Vagina (tissue), 2 donors: ENCODE data around the gene PDRG1.

Experiments used
- CTCF ChIP-seq, 3 experiments: fragments of 450-650 bp in 2 of 3; fragments of 200-600 bp in 1 of 3; sonication (generic) in 1 of 3; IDR thresholded peaks; one replicate each; pipeline ENCODE4 v1.5.1; 2017 to 2019; ENCODE audit warnings: antibody characterized with exemption in 3 of 3, mild to moderate bottlenecking in 2 of 3, moderate library complexity in 2 of 3
- POLR2A ChIP-seq, 2 donors: fragments of 450-650 bp; IDR thresholded peaks; one replicate each; pipeline ENCODE4 v1.6.1; 2017; ENCODE audit warnings: antibody characterized with exemption in 2 of 2, mild to moderate bottlenecking in 2 of 2, moderate library complexity in 2 of 2

- TF ChIP-seq CTCF (IDR thresholded peaks at IDR 0.05) = no peak
- TF ChIP-seq POLR2A (IDR thresholded peaks at IDR 0.05) = no peak
Observed at GRCh38 chr20:31949877-31950646, 1.8 kb downstream of the PDRG1 start.
